ENCODE data around the gene AWAT1. TPM values are rescaled to one million over a fixed set of nuclear protein-coding genes. Genes with fewer than 3 reads are reported as not detected.

AWAT1 gene
- total RNA-seq, 1 experiment from 2014 or later: not detected

GRCh38 chrX:70219938-70220764, 14.3 kb upstream of the AWAT1 start:
- POLR2A ChIA-PET: no interaction called here
- H3K36me3 ChIP-seq (ENCODE audit: control insufficient read depth, insufficient read depth, low read length): no peaks in the 10 kb centered on the region
- DNase-seq (ENCODE audit: low read depth, low spot score): peak; percentile 15
- CTCF ChIA-PET: interaction anchor here (0.6 kb wide), 1 partner anchor 17 kb away, joined by 3 read pairs; no protein-coding TSS in a partner anchor
- TF ChIP-seq CTCF (IDR thresholded peaks at IDR 0.05) (no peak), REST (IDR thresholded peaks at IDR 0.05; ENCODE audit: insufficient read depth in 1 of 2, low read depth in 2 of 2, low read length in 1 of 2) (no peak), TCF7L2 (IDR thresholded peaks at IDR 0.05; ENCODE audit: low read depth, low read length) (no peak), POLR2AphosphoS5 (IDR thresholded peaks at IDR 0.05; ENCODE audit: low read depth, low read length) (no peak), SIN3A (IDR thresholded peaks at IDR 0.05; ENCODE audit: borderline replicate concordance, insufficient read depth, low read depth, low read length) (no peak)
- no peaks in the 10 kb centered on the region for H3K27me3 ChIP-seq (ENCODE audit: control insufficient read depth, insufficient read depth, low read length)
- ATAC-seq: no peak
- in situ Hi-C loops (cut with HindIII; ENCODE audit: low pct_unique_long_range_greater_than_20kb, low sequenced_read_pairs) (no loop called here), intact Hi-C loops (cut with micrococcal nuclease; ENCODE audit: unreplicated experiment) (no loop called here)
- no peaks in the 10 kb centered on the region for H3K4me1 ChIP-seq (ENCODE audit: control insufficient read depth, insufficient read depth, low read length)
- no peak overlapping the region for H3K4me3 ChIP-seq (ENCODE audit: low read depth in 2 of 2, low read length in 2 of 2)
- no peak overlapping the region for H3K27ac ChIP-seq (ENCODE audit: low read length)
- BruUV-seq (replicated peaks): no TSS peak
- H3K9me3 ChIP-seq (ENCODE audit: control insufficient read depth, insufficient read depth, low read depth, low read length): no peaks in the 10 kb centered on the region

GRCh38 chrX:70226048-70226447, 8.4 kb upstream of the AWAT1 start:
- TF ChIP-seq REST (IDR thresholded peaks at IDR 0.05; ENCODE audit: insufficient read depth in 1 of 2, low read depth in 2 of 2, low read length in 1 of 2): no peak
- no peak for TF ChIP-seq TCF7L2 (IDR thresholded peaks at IDR 0.05; ENCODE audit: low read depth, low read length)
- no peak for TF ChIP-seq CTCF (IDR thresholded peaks at IDR 0.05)
- no peak for TF ChIP-seq POLR2AphosphoS5 (IDR thresholded peaks at IDR 0.05; ENCODE audit: low read depth, low read length)
- TF ChIP-seq SIN3A (IDR thresholded peaks at IDR 0.05; ENCODE audit: borderline replicate concordance, insufficient read depth, low read depth, low read length): no peak
- intact Hi-C loops (cut with micrococcal nuclease; ENCODE audit: unreplicated experiment): no loop called here
- ChIA-PET CTCF (no interaction called here), POLR2A (no interaction called here)
- Histone ChIP-seq H3K27me3 (ENCODE audit: control insufficient read depth, insufficient read depth, low read length) (no peaks in the 10 kb centered on the region), H3K4me3 (ENCODE audit: low read depth in 2 of 2, low read length in 2 of 2) (no peak overlapping the region), H3K9me3 (ENCODE audit: control insufficient read depth, insufficient read depth, low read depth, low read length) (no peaks in the 10 kb centered on the region), H3K36me3 (ENCODE audit: control insufficient read depth, insufficient read depth, low read length) (no peaks in the 10 kb centered on the region), H3K27ac (ENCODE audit: low read length) (no peak overlapping the region), H3K4me1 (ENCODE audit: control insufficient read depth, insufficient read depth, low read length) (no peaks in the 10 kb centered on the region)
- no TSS peak for BruUV-seq (replicated peaks)
- in situ Hi-C loops (cut with HindIII; ENCODE audit: low pct_unique_long_range_greater_than_20kb, low sequenced_read_pairs): no loop called here
- DNase-seq (ENCODE audit: low read depth, low spot score): no peak
- ATAC-seq: no peak
